H9 (cell line): ENCODE data around the gene PUS3. TPM values are rescaled to one million over a fixed set of nuclear protein-coding genes. Genes with fewer than 3 reads are reported as not detected.

Experiments
- DNase-seq: peaks from one replicate; pipeline ENCODE4 v3.0.0-alpha.2; 2017
- H2AFZ ChIP-seq: one replicate; pipeline ENCODE4 v1.6.1; 2013; ENCODE audit warnings: mild to moderate bottlenecking, low read length, control low read depth, moderate library complexity
- H2AK5ac ChIP-seq: 2 replicates; pipeline ENCODE4 v1.6.1; 2013; ENCODE audit warnings: low read length, control low read depth, mixed read lengths; ENCODE audit not compliant: insufficient read length
- H2BK120ac ChIP-seq: one replicate; pipeline ENCODE4 v1.6.1; 2013; ENCODE audit warnings: low read depth, mild to moderate bottlenecking, low read length, control low read depth, inconsistent platforms; ENCODE audit not compliant: poor library complexity, severe bottlenecking
- H2BK12ac ChIP-seq: 2 replicates; pipeline ENCODE4 v1.6.1; 2013; ENCODE audit warnings: low read length, control low read depth, mixed read lengths, low read depth; ENCODE audit not compliant: insufficient read length
- H2BK15ac ChIP-seq: 2 replicates; pipeline ENCODE4 v1.6.1; 2013; ENCODE audit warnings: low read depth, low read length, control low read depth
- H2BK20ac ChIP-seq: one replicate; pipeline ENCODE4 v1.6.1; 2013; ENCODE audit warnings: low read depth, mild to moderate bottlenecking, low read length, control low read depth, inconsistent platforms; ENCODE audit not compliant: poor library complexity, severe bottlenecking
- H2BK5ac ChIP-seq: 2 replicates; pipeline ENCODE4 v1.6.1; 2013; ENCODE audit warnings: low read length, control low read depth, mixed read lengths; ENCODE audit not compliant: insufficient read length
- H3K14ac ChIP-seq: 2 replicates; pipeline ENCODE4 v1.6.1; 2013; ENCODE audit warnings: low read length, control low read depth; ENCODE audit not compliant: insufficient read depth
- H3K18ac ChIP-seq: 2 replicates; pipeline ENCODE4 v1.6.1; 2013; ENCODE audit warnings: low read depth, mild to moderate bottlenecking, mixed read lengths, low read length, control low read depth; ENCODE audit not compliant: insufficient read length
- H3K23ac ChIP-seq: 2 replicates; pipeline ENCODE4 v1.6.1; 2013; ENCODE audit warnings: low read length, control low read depth, mixed read lengths, low read depth; ENCODE audit not compliant: insufficient read length
- H3K23me2 ChIP-seq: 2 replicates; pipeline ENCODE4 v1.6.1; 2013; ENCODE audit warnings: low read depth, mild to moderate bottlenecking, mixed read lengths, low read length, control low read depth; ENCODE audit not compliant: insufficient read length, poor library complexity, severe bottlenecking
- H3K27ac ChIP-seq: 2 replicates; pipeline ENCODE4 v1.5.1; 2013; ENCODE audit warnings: low read length, control low read depth, mixed read lengths, low read depth; ENCODE audit not compliant: insufficient read length
- H3K27me3 ChIP-seq: 2 replicates; pipeline ENCODE4 v1.6.1; 2013; ENCODE audit warnings: low read length, control low read depth, inconsistent platforms; ENCODE audit not compliant: insufficient read depth
- H3K4ac ChIP-seq: 2 replicates; pipeline ENCODE4 v1.6.1; 2013; ENCODE audit warnings: low read depth, mild to moderate bottlenecking, control low read depth, inconsistent platforms, low read length, moderate library complexity
- H3K4me1 ChIP-seq: 2 replicates; pipeline ENCODE4 v1.6.1; 2013; ENCODE audit warnings: low read length, control low read depth, inconsistent platforms; ENCODE audit not compliant: insufficient read depth
- H3K4me2 ChIP-seq: 2 replicates; pipeline ENCODE4 v1.6.1; 2013; ENCODE audit warnings: low read length, control low read depth, mixed read lengths; ENCODE audit not compliant: insufficient read length, insufficient read depth
- H3K56ac ChIP-seq: 2 replicates; pipeline ENCODE4 v1.6.1; 2013; ENCODE audit warnings: low read depth, mild to moderate bottlenecking, mixed read lengths, low read length, control low read depth; ENCODE audit not compliant: insufficient read length
- H3K79me1 ChIP-seq: 2 replicates; pipeline ENCODE4 v1.6.1; 2013; ENCODE audit warnings: low read depth, mild to moderate bottlenecking, moderate library complexity, low read length, control low read depth, inconsistent platforms; ENCODE audit not compliant: insufficient read depth, poor library complexity, severe bottlenecking
- H3K79me2 ChIP-seq: 2 replicates; pipeline ENCODE4 v1.6.1; 2013; ENCODE audit warnings: low read length, control low read depth, inconsistent platforms; ENCODE audit not compliant: insufficient read depth
- H3K9ac ChIP-seq: 2 replicates; pipeline ENCODE4 v1.6.1; 2013; ENCODE audit warnings: low read length, control low read depth, mixed read lengths; ENCODE audit not compliant: insufficient read length; ENCODE audit errors: extremely low read depth
- H3K9me3 ChIP-seq: one replicate; pipeline ENCODE4 v1.6.1; 2013; ENCODE audit warnings: low read depth, low read length, inconsistent platforms; ENCODE audit not compliant: control insufficient read depth
- H3T11ph ChIP-seq: one replicate; pipeline ENCODE4 v1.6.1; 2013; ENCODE audit warnings: mild to moderate bottlenecking, low read length, control low read depth, inconsistent platforms
- H4K20me1 ChIP-seq: one replicate; pipeline ENCODE4 v1.6.1; 2013; ENCODE audit not compliant: control insufficient read depth, insufficient read length, insufficient read depth
- H4K5ac ChIP-seq: 2 replicates; pipeline ENCODE4 v1.6.1; 2013; ENCODE audit warnings: low read depth, mild to moderate bottlenecking, mixed read lengths, low read length, control low read depth; ENCODE audit not compliant: insufficient read length
- H4K8ac ChIP-seq: replicated peaks from 2 replicates; pipeline ENCODE4 v1.6.1; 2013; ENCODE audit warnings: low read length, control low read depth, mixed read lengths, low read depth; ENCODE audit not compliant: insufficient read length
- H4K91ac ChIP-seq: 2 replicates; pipeline ENCODE4 v1.6.1; 2013; ENCODE audit warnings: low read depth, mild to moderate bottlenecking, moderate library complexity, mixed read lengths, low read length, control low read depth; ENCODE audit not compliant: insufficient read length
- H3K27ac Mint-ChIP-seq, 3 experiments: 2 replicates in 2 of 3; 3 replicates in 1 of 3; pipeline ENCODE4 v1.8.0; 2020 to 2021; ENCODE audit warnings: mixed read lengths in 3 of 3, mild to moderate bottlenecking in 1 of 3, moderate library complexity in 1 of 3
- H3K27me3 Mint-ChIP-seq: 2 replicates; pipeline ENCODE4 v1.8.0; 2021; ENCODE audit warnings: low read depth, mild to moderate bottlenecking, moderate library complexity, mixed read lengths
- H3K36me3 Mint-ChIP-seq, 3 experiments: 2 replicates in 2 of 3; 3 replicates in 1 of 3; pipeline ENCODE4 v1.8.0; 2020 to 2021; ENCODE audit warnings: low read depth in 3 of 3, mixed read lengths in 3 of 3; ENCODE audit not compliant: insufficient read depth in 1 of 3
- H3K4me1 Mint-ChIP-seq, 2 experiments: 2 replicates each; pipeline ENCODE4 v1.8.0; 2020; ENCODE audit warnings: mixed read lengths in 2 of 2
- H3K4me3 Mint-ChIP-seq, 2 experiments: 2 replicates in 1 of 2; 3 replicates in 1 of 2; pipeline ENCODE4 v1.8.0; 2020 to 2021; ENCODE audit warnings: mild to moderate bottlenecking in 2 of 2, mixed read lengths in 2 of 2, moderate library complexity in 1 of 2
- H3K9me3 Mint-ChIP-seq, 2 experiments: 2 replicates in 1 of 2; 3 replicates in 1 of 2; pipeline ENCODE4 v1.8.0; 2020; ENCODE audit warnings: mild to moderate bottlenecking in 2 of 2, mixed read lengths in 2 of 2, moderate library complexity in 1 of 2
- WGBS: extraction: QIAGEN DNeasy Blood & Tissue Kit; methylation state at CpG from one replicate; pipeline ENCODE4 v1.1.7; 2013; ENCODE audit warnings: missing lambda C conversion rate, low lambda C conversion rate, mixed read lengths; ENCODE audit not compliant: insufficient read length; ENCODE audit errors: extremely low coverage; 5-methylcytosine and 5-hydroxymethylcytosine counted together
- total RNA-seq: library from RNA; stranded (reverse); gene quantifications from 2 replicates; pipeline ENCODE4 v1.2.1, GENCODE V29; 2021
- TF ChIP-seq, protein P1 (sequence below): fragments of 200-600 bp; sonication (generic); conservative IDR thresholded peaks from 3 replicates; pipeline ENCODE4 v1.8.0; 2021; ENCODE audit warnings: antibody characterized with exemption, mild to moderate bottlenecking

PUS3 gene
- total RNA-seq, 1 experiment from 2014 or later, result 20.0 TPM

DNA sequence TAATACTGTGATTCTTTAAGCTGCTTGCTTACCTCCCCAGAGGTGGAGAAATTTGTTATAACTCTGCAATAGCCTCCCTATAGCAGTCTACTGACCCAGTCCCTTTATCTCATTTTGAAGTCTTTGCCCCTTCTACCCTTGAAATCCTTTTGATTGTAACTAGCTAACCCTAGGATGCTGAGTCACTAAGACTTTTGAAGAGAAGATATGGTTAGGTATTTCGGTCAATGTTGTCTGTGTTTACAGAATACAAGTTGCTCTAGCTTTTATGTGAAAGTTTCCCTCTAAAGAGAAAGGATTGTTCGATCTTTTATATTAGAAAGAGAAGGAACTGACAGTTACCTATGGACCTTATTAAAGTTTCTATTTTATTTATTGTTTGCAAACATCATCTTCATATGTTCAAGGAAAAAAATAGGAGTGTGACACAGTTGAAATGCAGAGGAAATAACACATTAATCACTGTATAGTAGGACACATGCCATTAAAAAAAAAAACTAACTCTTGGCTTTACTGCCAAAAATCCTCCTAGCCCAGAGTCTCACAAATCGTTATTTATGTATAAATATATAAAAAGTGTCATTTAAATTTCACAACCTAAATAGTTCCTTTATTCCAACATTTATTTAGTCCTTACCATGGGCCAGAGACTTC is 12.4 kb downstream of the PUS3 start:
- DNase-seq, result no peak
- no peak overlapping the region for H3K14ac ChIP-seq
- no peak overlapping the region for H2BK120ac ChIP-seq
- TF ChIP-seq, protein P1, sequence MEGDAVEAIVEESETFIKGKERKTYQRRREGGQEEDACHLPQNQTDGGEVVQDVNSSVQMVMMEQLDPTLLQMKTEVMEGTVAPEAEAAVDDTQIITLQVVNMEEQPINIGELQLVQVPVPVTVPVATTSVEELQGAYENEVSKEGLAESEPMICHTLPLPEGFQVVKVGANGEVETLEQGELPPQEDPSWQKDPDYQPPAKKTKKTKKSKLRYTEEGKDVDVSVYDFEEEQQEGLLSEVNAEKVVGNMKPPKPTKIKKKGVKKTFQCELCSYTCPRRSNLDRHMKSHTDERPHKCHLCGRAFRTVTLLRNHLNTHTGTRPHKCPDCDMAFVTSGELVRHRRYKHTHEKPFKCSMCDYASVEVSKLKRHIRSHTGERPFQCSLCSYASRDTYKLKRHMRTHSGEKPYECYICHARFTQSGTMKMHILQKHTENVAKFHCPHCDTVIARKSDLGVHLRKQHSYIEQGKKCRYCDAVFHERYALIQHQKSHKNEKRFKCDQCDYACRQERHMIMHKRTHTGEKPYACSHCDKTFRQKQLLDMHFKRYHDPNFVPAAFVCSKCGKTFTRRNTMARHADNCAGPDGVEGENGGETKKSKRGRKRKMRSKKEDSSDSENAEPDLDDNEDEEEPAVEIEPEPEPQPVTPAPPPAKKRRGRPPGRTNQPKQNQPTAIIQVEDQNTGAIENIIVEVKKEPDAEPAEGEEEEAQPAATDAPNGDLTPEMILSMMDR, result no peak
- H3K9me3 ChIP-seq, result no peaks in the 10 kb centered on the region
- H3K23me2 ChIP-seq, result peaks cover 11% of the 10 kb centered on the region
- no peak overlapping the region for H2AK5ac ChIP-seq
- no peak overlapping the region for H3K4ac ChIP-seq
- no peak overlapping the region for H4K91ac ChIP-seq
- H3K4me1 ChIP-seq, result no peaks in the 10 kb centered on the region
- H3K4me3 Mint-ChIP-seq, result no peak overlapping the region
- no peak overlapping the region for H3K27ac ChIP-seq
- peaks cover 13 to 14% of the 10 kb centered on the region in 2 experiments for H3K9me3 Mint-ChIP-seq
- H3K9ac ChIP-seq, result no peak overlapping the region
- H3K27me3 Mint-ChIP-seq, result peaks cover 13% of the 10 kb centered on the region
- H3K4me1 Mint-ChIP-seq, result peaks cover 3% of the 10 kb centered on the region in 2 experiments; a peak in 2 of 4 replicates
- H3K27ac Mint-ChIP-seq, result no peak overlapping the region
- no peak overlapping the region for H2BK12ac ChIP-seq
- WGBS, result no CpG with 5 or more reads among the region's 3 CpGs
- H3K36me3 Mint-ChIP-seq, result peaks cover 18 to 36% (median 25%) of the 10 kb centered on the region in 3 experiments
- H2AFZ ChIP-seq, result no peak overlapping the region
- no peak overlapping the region for H3K18ac ChIP-seq
- no peak overlapping the region for H3K23ac ChIP-seq
- H2BK20ac ChIP-seq, result no peak overlapping the region
- no peak overlapping the region for H2BK5ac ChIP-seq
- H3K56ac ChIP-seq, result no peak overlapping the region
- no peaks in the 10 kb centered on the region for H3K27me3 ChIP-seq
- no peak overlapping the region for H3T11ph ChIP-seq
- no peak overlapping the region for H2BK15ac ChIP-seq
- H3K79me1 ChIP-seq, result no peaks in the 10 kb centered on the region
- no peak overlapping the region for H3K4me2 ChIP-seq
- no peaks in the 10 kb centered on the region for H4K20me1 ChIP-seq
- H4K5ac ChIP-seq, result no peak overlapping the region
- peaks cover 2% of the 10 kb centered on the region; the same call in 1 of the 2 replicates for H3K79me2 ChIP-seq
- H4K8ac ChIP-seq, result no peak overlapping the region
